ENCODE results near the gene KCNQ1. TPM values are rescaled to one million over a fixed set of nuclear protein-coding genes. Genes with fewer than 3 reads are reported as not detected.

The KCNQ1 gene
- total RNA-seq, 1 donor from 2014 or later, result 1.6 TPM

GRCh38 chr11:2732261-2732939 lies 287.6 kb downstream of the KCNQ1 start:
- FAIRE-seq (no peak), DNase-seq (ENCODE audit: low read depth) (no peak)
- TF ChIP-seq, protein P1, sequence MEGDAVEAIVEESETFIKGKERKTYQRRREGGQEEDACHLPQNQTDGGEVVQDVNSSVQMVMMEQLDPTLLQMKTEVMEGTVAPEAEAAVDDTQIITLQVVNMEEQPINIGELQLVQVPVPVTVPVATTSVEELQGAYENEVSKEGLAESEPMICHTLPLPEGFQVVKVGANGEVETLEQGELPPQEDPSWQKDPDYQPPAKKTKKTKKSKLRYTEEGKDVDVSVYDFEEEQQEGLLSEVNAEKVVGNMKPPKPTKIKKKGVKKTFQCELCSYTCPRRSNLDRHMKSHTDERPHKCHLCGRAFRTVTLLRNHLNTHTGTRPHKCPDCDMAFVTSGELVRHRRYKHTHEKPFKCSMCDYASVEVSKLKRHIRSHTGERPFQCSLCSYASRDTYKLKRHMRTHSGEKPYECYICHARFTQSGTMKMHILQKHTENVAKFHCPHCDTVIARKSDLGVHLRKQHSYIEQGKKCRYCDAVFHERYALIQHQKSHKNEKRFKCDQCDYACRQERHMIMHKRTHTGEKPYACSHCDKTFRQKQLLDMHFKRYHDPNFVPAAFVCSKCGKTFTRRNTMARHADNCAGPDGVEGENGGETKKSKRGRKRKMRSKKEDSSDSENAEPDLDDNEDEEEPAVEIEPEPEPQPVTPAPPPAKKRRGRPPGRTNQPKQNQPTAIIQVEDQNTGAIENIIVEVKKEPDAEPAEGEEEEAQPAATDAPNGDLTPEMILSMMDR (IDR thresholded peaks at IDR 0.05; ENCODE audit: insufficient read depth, low read length, severe bottlenecking), result no peak
- no peak overlapping the region for H3K4me3 ChIP-seq (ENCODE audit: low read depth, low read length)
- peaks cover 4% of the 10 kb centered on the region for H3K27me3 ChIP-seq (ENCODE audit: control insufficient read depth, insufficient read depth, low read length)
- H3K36me3 ChIP-seq (ENCODE audit: control insufficient read depth, insufficient read depth, low read length), result no peaks in the 10 kb centered on the region

DNA sequence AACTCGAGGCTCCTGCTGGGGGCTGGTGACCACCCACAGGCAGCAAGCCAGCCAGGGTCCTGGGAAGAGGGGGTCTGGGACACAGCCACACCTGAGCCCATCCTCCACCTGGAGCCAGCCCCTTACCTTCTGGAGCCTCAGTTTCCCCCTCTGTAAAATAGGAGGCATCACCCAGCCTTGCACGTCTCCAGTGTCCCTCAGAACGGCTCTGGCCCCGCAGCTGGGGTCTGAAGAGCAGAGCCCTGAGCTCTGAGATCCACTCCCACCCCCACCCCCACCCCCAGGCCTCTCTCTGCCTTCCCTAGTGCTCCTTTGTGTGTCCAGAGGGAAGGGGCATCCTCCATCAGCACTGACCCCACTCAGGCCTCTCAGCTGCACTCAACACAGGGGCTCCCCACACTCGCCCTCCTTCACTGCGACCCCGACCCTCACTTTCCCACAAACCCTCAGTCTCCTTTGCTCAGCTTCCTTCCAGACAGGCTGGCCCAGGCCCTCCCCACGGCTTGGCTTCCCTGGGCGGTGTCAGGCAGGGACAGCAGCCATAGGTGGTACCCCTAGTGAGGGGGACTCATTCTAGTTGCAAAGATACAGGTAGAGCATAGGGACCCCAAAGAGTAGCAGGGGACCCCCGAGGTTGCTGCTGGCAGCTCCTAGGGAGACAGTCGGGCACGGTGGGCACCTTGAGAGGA lies 288.3 kb downstream of the KCNQ1 start:
- Histone ChIP-seq H3K36me3 (ENCODE audit: control insufficient read depth, insufficient read depth, low read length) (no peaks in the 10 kb centered on the region), H3K4me3 (ENCODE audit: low read depth, low read length) (no peak overlapping the region), H3K27me3 (ENCODE audit: control insufficient read depth, insufficient read depth, low read length) (no peaks in the 10 kb centered on the region)
- no peak for FAIRE-seq
- no peak for DNase-seq (ENCODE audit: low read depth)
- TF ChIP-seq, protein P1 (IDR thresholded peaks at IDR 0.05; ENCODE audit: insufficient read depth, low read length, severe bottlenecking), result no peak

DNA sequence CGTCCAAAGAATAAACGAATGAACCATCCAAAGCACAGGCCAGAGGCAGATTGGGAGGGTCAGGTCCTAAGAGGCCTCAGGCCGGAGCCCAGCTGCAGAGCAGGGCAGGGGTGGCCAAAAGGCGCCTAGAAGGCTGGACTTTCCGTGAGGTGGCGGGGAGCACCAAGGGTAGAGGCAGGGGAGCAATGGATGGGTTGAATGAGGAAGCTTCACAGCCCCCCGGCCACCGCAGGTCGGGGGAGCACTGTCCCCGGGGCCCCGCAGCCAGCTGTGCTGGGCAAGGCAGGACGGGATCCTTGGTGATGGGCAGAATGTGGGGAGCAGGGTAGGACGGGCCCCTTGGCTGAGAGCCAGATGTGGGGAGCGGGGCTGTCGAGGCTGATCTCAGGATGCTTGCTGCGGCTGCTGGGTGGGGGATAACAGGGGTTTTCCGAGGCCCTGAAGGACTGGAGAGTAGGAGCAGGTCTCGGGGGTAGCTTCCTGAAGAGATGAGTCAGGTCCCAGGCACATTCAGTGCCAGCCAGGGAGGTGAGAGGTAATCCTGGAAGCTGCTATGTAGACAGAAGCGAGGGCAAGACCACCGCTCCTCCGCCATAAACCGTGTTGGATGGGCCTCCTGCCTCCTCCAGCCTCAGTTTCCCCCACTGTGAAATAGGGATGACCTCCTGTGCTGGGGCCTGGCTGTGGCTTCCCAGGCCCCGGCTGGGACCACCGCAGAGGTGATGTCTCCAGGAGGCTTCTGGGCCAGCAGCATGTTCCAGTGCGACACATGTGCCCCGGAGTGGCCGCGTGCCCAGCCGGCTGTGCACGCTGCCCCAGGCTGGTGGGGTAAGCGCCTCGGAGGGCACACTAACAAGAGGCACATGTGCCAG lies 289.6 kb downstream of the KCNQ1 start:
- TF ChIP-seq, protein P1 (IDR thresholded peaks at IDR 0.05; ENCODE audit: insufficient read depth, low read length, severe bottlenecking), result no peak
- FAIRE-seq (no peak), DNase-seq (ENCODE audit: low read depth) (no peak)
- Histone ChIP-seq H3K4me3 (ENCODE audit: low read depth, low read length) (no peak overlapping the region), H3K36me3 (ENCODE audit: control insufficient read depth, insufficient read depth, low read length) (no peaks in the 10 kb centered on the region), H3K27me3 (ENCODE audit: control insufficient read depth, insufficient read depth, low read length) (no peaks in the 10 kb centered on the region)

- DNase-seq (ENCODE audit: low read depth), result no peak
- no peaks in the 10 kb centered on the region for H3K27me3 ChIP-seq (ENCODE audit: control insufficient read depth, insufficient read depth, low read length)
- no peak for FAIRE-seq
Observed at GRCh38 chr11:2735053-2735589, 290.3 kb downstream of the KCNQ1 start.

GRCh38 chr11:2736577-2737225 lies 291.9 kb downstream of the KCNQ1 start:
- DNase-seq (ENCODE audit: low read depth) (no peak), FAIRE-seq (no peak)
- H3K27me3 ChIP-seq (ENCODE audit: control insufficient read depth, insufficient read depth, low read length), result no peaks in the 10 kb centered on the region
- TF ChIP-seq, protein P1 (IDR thresholded peaks at IDR 0.05; ENCODE audit: insufficient read depth, low read length, severe bottlenecking), result no peak
- no peaks in the 10 kb centered on the region for H3K36me3 ChIP-seq (ENCODE audit: control insufficient read depth, insufficient read depth, low read length)
- no peak overlapping the region for H3K4me3 ChIP-seq (ENCODE audit: low read depth, low read length)

More at GRCh38 chr11:2735053-2735589, 290.3 kb downstream of the KCNQ1 start:
- Histone ChIP-seq H3K36me3 (ENCODE audit: control insufficient read depth, insufficient read depth, low read length) (no peaks in the 10 kb centered on the region), H3K4me3 (ENCODE audit: low read depth, low read length) (no peak overlapping the region)
- TF ChIP-seq, protein P1 (IDR thresholded peaks at IDR 0.05; ENCODE audit: insufficient read depth, low read length, severe bottlenecking), result no peak

Data from bronchial epithelial cell (primary cell).